Measurements from ENCODE around the gene PDE6C. TPM values are rescaled to one million over a fixed set of nuclear protein-coding genes. Genes with fewer than 3 reads are reported as not detected.

The PDE6C gene
- total RNA-seq, 1 donor from 2014 or later: not detected

GRCh38 chr10:93584445-93584844 lies 27.9 kb upstream of the PDE6C start:
- H3K27ac Mint-ChIP-seq (ENCODE audit: unreplicated experiment): no peak overlapping the region

GRCh38 chr10:93589648-93590562 lies 22.4 kb upstream of the PDE6C start:
- H3K27ac Mint-ChIP-seq (ENCODE audit: unreplicated experiment): no peak overlapping the region
- peaks cover 8% of the 10 kb centered on the region for H3K4me1 Mint-ChIP-seq (ENCODE audit: low read depth)
- no peaks in the 10 kb centered on the region for H3K9me3 Mint-ChIP-seq (ENCODE audit: low read depth)
- peaks cover 2% of the 10 kb centered on the region for H3K27me3 Mint-ChIP-seq (ENCODE audit: low read depth)
- no peak overlapping the region for H3K4me3 Mint-ChIP-seq (ENCODE audit: unreplicated experiment)
- no peak for TF ChIP-seq CTCF (IDR thresholded peaks at IDR 0.05)
- no peaks in the 10 kb centered on the region for H3K36me3 Mint-ChIP-seq (ENCODE audit: low read depth)
- DNase-seq (ENCODE audit: low spot score): no peak

More at GRCh38 chr10:93584445-93584844, 27.9 kb upstream of the PDE6C start:
- peaks cover 2% of the 10 kb centered on the region for H3K36me3 Mint-ChIP-seq (ENCODE audit: low read depth)
- TF ChIP-seq CTCF (IDR thresholded peaks at IDR 0.05): no peak
- peaks cover 7% of the 10 kb centered on the region for H3K27me3 Mint-ChIP-seq (ENCODE audit: low read depth)
- no peak overlapping the region for H3K4me3 Mint-ChIP-seq (ENCODE audit: unreplicated experiment)
- H3K4me1 Mint-ChIP-seq (ENCODE audit: low read depth): peaks cover 4% of the 10 kb centered on the region
- H3K9me3 Mint-ChIP-seq (ENCODE audit: low read depth): no peaks in the 10 kb centered on the region
- DNase-seq (ENCODE audit: low spot score): no peak

- Mint-ChIP-seq H3K4me1 (ENCODE audit: low read depth) (peaks cover 14% of the 10 kb centered on the region), H3K27ac (ENCODE audit: unreplicated experiment) (no peak overlapping the region), H3K27me3 (ENCODE audit: low read depth) (peaks cover 2% of the 10 kb centered on the region), H3K4me3 (ENCODE audit: unreplicated experiment) (no peak overlapping the region), H3K9me3 (ENCODE audit: low read depth) (no peaks in the 10 kb centered on the region), H3K36me3 (ENCODE audit: low read depth) (no peaks in the 10 kb centered on the region)
- TF ChIP-seq CTCF (IDR thresholded peaks at IDR 0.05): no peak
- DNase-seq (ENCODE audit: low spot score): no peak
These were observed 21.7 kb upstream of the PDE6C start for GRCh38 chr10:93590638-93591037.

GRCh38 chr10:93591065-93591808 lies 21.1 kb upstream of the PDE6C start:
- no peak for TF ChIP-seq CTCF (IDR thresholded peaks at IDR 0.05)
- Mint-ChIP-seq H3K4me3 (ENCODE audit: unreplicated experiment) (no peak overlapping the region), H3K27me3 (ENCODE audit: low read depth) (peaks cover 2% of the 10 kb centered on the region), H3K4me1 (ENCODE audit: low read depth) (peaks cover 16% of the 10 kb centered on the region), H3K36me3 (ENCODE audit: low read depth) (no peaks in the 10 kb centered on the region), H3K27ac (ENCODE audit: unreplicated experiment) (no peak overlapping the region), H3K9me3 (ENCODE audit: low read depth) (no peaks in the 10 kb centered on the region)
- DNase-seq (ENCODE audit: low spot score): no peak

GRCh38 chr10:93593254-93593653 lies 19.1 kb upstream of the PDE6C start:
- peaks cover 17% of the 10 kb centered on the region for H3K4me1 Mint-ChIP-seq (ENCODE audit: low read depth)
- no peak overlapping the region for H3K27ac Mint-ChIP-seq (ENCODE audit: unreplicated experiment)
- no peaks in the 10 kb centered on the region for H3K36me3 Mint-ChIP-seq (ENCODE audit: low read depth)
- TF ChIP-seq CTCF (IDR thresholded peaks at IDR 0.05): no peak
- peaks cover 2% of the 10 kb centered on the region for H3K27me3 Mint-ChIP-seq (ENCODE audit: low read depth)
- no peak for DNase-seq (ENCODE audit: low spot score)
- no peaks in the 10 kb centered on the region for H3K9me3 Mint-ChIP-seq (ENCODE audit: low read depth)
- H3K4me3 Mint-ChIP-seq (ENCODE audit: unreplicated experiment): no peak overlapping the region
